HEK293 (cell line): Measurements from ENCODE around the gene CBLL1.

Experiments
- CTCF ChIA-PET: fragments of 350-600 bp; formaldehyde crosslinking; extraction: SDS; loops from one replicate; lab custom pipeline; 2021; ENCODE audit warnings: antibody characterized with exemption; lab: Yijun Ruan, JAX
- POLR2A ChIA-PET: fragments of 300-600 bp; formaldehyde crosslinking; extraction: SDS; loops from one replicate; lab custom pipeline; 2020; ENCODE audit warnings: antibody characterized with exemption, inconsistent platforms; lab: Yijun Ruan, JAX
- H3K27ac ChIP-seq: fragments of 200-500 bp; sonication (Bioruptor generic); 2 replicates; pipeline ENCODE4 v1.5.1; 2014; ENCODE audit warnings: low read depth, low read length, control low read depth, inconsistent platforms; ENCODE audit errors: extremely low read depth
- H3K36me3 ChIP-seq, 2 experiments: fragments of 200-500 bp in 1 of 2; sonication (Bioruptor generic) in 1 of 2; 1 replicate in 1 of 2; 2 replicates in 1 of 2; pipeline ENCODE4 v1.5.1; 2014 to 2017; ENCODE audit warnings: inconsistent platforms in 2 of 2, low read length in 2 of 2; ENCODE audit not compliant: control insufficient read depth in 2 of 2, insufficient read depth in 1 of 2
- H3K4me1 ChIP-seq: fragments of 200-500 bp; sonication (Bioruptor generic); 2 replicates; pipeline ENCODE4 v1.5.1; 2014; ENCODE audit warnings: mild to moderate bottlenecking, low read length, inconsistent platforms; ENCODE audit not compliant: control insufficient read depth, insufficient read depth
- H3K4me3 ChIP-seq: 2 replicates; pipeline ENCODE4 v1.5.1; 2011; ENCODE audit warnings: low read depth, mild to moderate bottlenecking, control low read depth, low read length, moderate library complexity
- H3K9me3 ChIP-seq: fragments of 200-500 bp; sonication (Bioruptor generic); 2 replicates; pipeline ENCODE4 v1.5.1; 2014; ENCODE audit warnings: low read depth, low read length, inconsistent platforms; ENCODE audit not compliant: control insufficient read depth, insufficient read depth
- BCL11A ChIP-seq: fragments of 450-650 bp; formaldehyde crosslinking; IDR thresholded peaks from 2 replicates; pipeline ENCODE4 v1.5.1; 2016; ENCODE audit warnings: low read depth, missing biosample characterization, missing genetic modification characterization
- CTCF ChIP-seq: fragments of 450-650 bp; formaldehyde crosslinking; IDR thresholded peaks from 2 replicates; pipeline ENCODE4 v1.5.1; 2016; ENCODE audit warnings: missing biosample characterization, missing genetic modification characterization
- HIC1 ChIP-seq: fragments of 450-650 bp; formaldehyde crosslinking; IDR thresholded peaks from 2 replicates; pipeline ENCODE4 v1.5.1; 2016; ENCODE audit warnings: missing biosample characterization, missing genetic modification characterization
- IKZF3 ChIP-seq: fragments of 450-650 bp; IDR thresholded peaks from 2 replicates; pipeline ENCODE4 v1.5.0; 2018; ENCODE audit warnings: missing biosample characterization, mild to moderate bottlenecking, missing genetic modification characterization, moderate library complexity
- KLF8 ChIP-seq: fragments of 450-650 bp; formaldehyde crosslinking; IDR thresholded peaks from 2 replicates; pipeline ENCODE4 v1.5.1; 2016; ENCODE audit warnings: missing biosample characterization, missing genetic modification characterization
- OVOL3 ChIP-seq: fragments of 450-650 bp; formaldehyde crosslinking; IDR thresholded peaks from 2 replicates; pipeline ENCODE4 v1.5.1; 2016; ENCODE audit warnings: missing biosample characterization, missing genetic modification characterization
- WT1 ChIP-seq: fragments of 450-650 bp; formaldehyde crosslinking; IDR thresholded peaks from 2 replicates; pipeline ENCODE4 v1.5.1; 2016; ENCODE audit warnings: missing biosample characterization, missing genetic modification characterization
- ZBTB11 ChIP-seq: fragments of 450-650 bp; formaldehyde crosslinking; conservative IDR thresholded peaks from 2 replicates; pipeline ENCODE4 v1.5.1; 2016; ENCODE audit warnings: low read depth, missing biosample characterization, missing genetic modification characterization
- ZBTB6 ChIP-seq: fragments of 450-650 bp; formaldehyde crosslinking; IDR thresholded peaks from 2 replicates; pipeline ENCODE4 v1.5.1; 2017; ENCODE audit warnings: missing biosample characterization, missing genetic modification characterization
- ZFP37 ChIP-seq: fragments of 450-650 bp; formaldehyde crosslinking; IDR thresholded peaks from 2 replicates; pipeline ENCODE4 v1.5.1; 2016; ENCODE audit warnings: missing biosample characterization, missing genetic modification characterization
- ZNF175 ChIP-seq: fragments of 450-650 bp; formaldehyde crosslinking; IDR thresholded peaks from 2 replicates; pipeline ENCODE4 v1.5.1; 2016; ENCODE audit warnings: missing biosample characterization, missing genetic modification characterization
- ZNF221 ChIP-seq: fragments of 450-650 bp; formaldehyde crosslinking; IDR thresholded peaks from 2 replicates; pipeline ENCODE4 v1.5.1; 2017; ENCODE audit warnings: missing biosample characterization, missing genetic modification characterization, borderline replicate concordance
- ZNF26 ChIP-seq: fragments of 450-650 bp; formaldehyde crosslinking; IDR thresholded peaks from 2 replicates; pipeline ENCODE4 v1.5.1; 2016; ENCODE audit warnings: missing biosample characterization, missing genetic modification characterization
- ZNF324 ChIP-seq: fragments of 450-650 bp; formaldehyde crosslinking; IDR thresholded peaks from 2 replicates; pipeline ENCODE4 v1.5.1; 2016; ENCODE audit warnings: missing biosample characterization, missing genetic modification characterization
- ZNF366 ChIP-seq: fragments of 450-650 bp; formaldehyde crosslinking; conservative IDR thresholded peaks from 2 replicates; pipeline ENCODE4 v1.5.1; 2016; ENCODE audit warnings: missing biosample characterization, missing genetic modification characterization
- ZNF37A ChIP-seq: fragments of 450-650 bp; IDR thresholded peaks from 2 replicates; pipeline ENCODE4 v1.5.1; 2018; ENCODE audit warnings: missing biosample characterization, missing genetic modification characterization
- ZNF426 ChIP-seq: fragments of 450-650 bp; formaldehyde crosslinking; IDR thresholded peaks from 2 replicates; pipeline ENCODE4 v1.5.1; 2017; ENCODE audit warnings: missing biosample characterization, missing genetic modification characterization, mild to moderate bottlenecking, inconsistent platforms, moderate library complexity
- ZNF510 ChIP-seq: fragments of 450-650 bp; formaldehyde crosslinking; IDR thresholded peaks from 2 replicates; pipeline ENCODE4 v1.5.1; 2018; ENCODE audit warnings: mild to moderate bottlenecking, missing genetic modification characterization, missing biosample characterization; ENCODE audit not compliant: insufficient replicate concordance
- ZNF549 ChIP-seq: fragments of 450-650 bp; IDR thresholded peaks from 2 replicates; pipeline ENCODE4 v1.5.1; 2018; ENCODE audit warnings: missing biosample characterization, missing genetic modification characterization, mild to moderate bottlenecking, inconsistent platforms, moderate library complexity
- ZNF555 ChIP-seq: fragments of 450-650 bp; formaldehyde crosslinking; conservative IDR thresholded peaks from 2 replicates; pipeline ENCODE4 v1.5.1; 2017; ENCODE audit warnings: missing biosample characterization, mild to moderate bottlenecking, missing genetic modification characterization, inconsistent platforms
- ZNF596 ChIP-seq: fragments of 450-650 bp; IDR thresholded peaks from 2 replicates; pipeline ENCODE4 v1.5.0; 2018; ENCODE audit warnings: missing biosample characterization, mild to moderate bottlenecking, missing genetic modification characterization, moderate library complexity
- ZNF610 ChIP-seq: fragments of 450-650 bp; formaldehyde crosslinking; IDR thresholded peaks from 2 replicates; pipeline ENCODE4 v1.5.1; 2016; ENCODE audit warnings: missing biosample characterization, missing genetic modification characterization, borderline replicate concordance
- ZNF639 ChIP-seq: fragments of 450-650 bp; formaldehyde crosslinking; IDR thresholded peaks from 2 replicates; pipeline ENCODE4 v1.5.1; 2016; ENCODE audit warnings: missing biosample characterization, missing genetic modification characterization
- ZSCAN23 ChIP-seq: fragments of 450-650 bp; formaldehyde crosslinking; IDR thresholded peaks from 2 replicates; pipeline ENCODE4 v1.5.1; 2016; ENCODE audit warnings: missing biosample characterization, missing genetic modification characterization

CBLL1 gene

GRCh38 chr7:107743567-107744344 is at the start of gene CBLL1 (continued):
- TF ChIP-seq OVOL3 (tag by site-specific recombination) (peak; percentile 74; the same call in 1 of the 2 replicates), HIC1 (tag by site-specific recombination) (no peak), ZFP37 (tag by site-specific recombination) (no peak; the same call in 1 of the 2 replicates), ZNF610 (no peak), ZNF549 (tag by site-specific recombination) (peak; percentile 94), ZNF37A (tag by site-specific recombination) (no peak), ZNF26 (no peak), ZNF426 (tag by site-specific recombination) (no peak), IKZF3 (tag by site-specific recombination) (peak; percentile 59; the same call in 1 of the 2 replicates), ZNF175 (tag by site-specific recombination) (no peak), CTCF (peak; percentile 94)

GRCh38 chr7:107694386-107694785 is 49.6 kb upstream of the CBLL1 start:
- Histone ChIP-seq H3K4me3 (no peak overlapping the region), H3K27ac (no peak overlapping the region), H3K9me3 (no peaks in the 10 kb centered on the region), H3K36me3 (no peaks in the 10 kb centered on the region), H3K4me1 (no peaks in the 10 kb centered on the region)
- ChIA-PET CTCF (interaction anchor here (0.7 kb wide), 1 partner anchor 28 kb away, joined by 3 read pairs; no protein-coding TSS in a partner anchor), POLR2A (no interaction called here)
- TF ChIP-seq WT1 (tag by site-specific recombination): no peak
- TF ChIP-seq ZNF555 (tag by site-specific recombination): no peak
- no peak for TF ChIP-seq ZBTB6 (tag by site-specific recombination)
- TF ChIP-seq ZNF596: no peak
- TF ChIP-seq BCL11A (tag by site-specific recombination): no peak
- no peak for TF ChIP-seq ZNF366 (tag by site-specific recombination)
- TF ChIP-seq ZNF221 (tag by site-specific recombination): no peak
- no peak for TF ChIP-seq ZNF510 (tag by site-specific recombination)
- no peak for TF ChIP-seq ZNF324
- TF ChIP-seq KLF8: no peak
- TF ChIP-seq ZNF639 (tag by site-specific recombination): no peak
- no peak for TF ChIP-seq ZSCAN23 (tag by site-specific recombination)
- TF ChIP-seq ZBTB11: no peak
